HG03066 (cell line): ENCODE measurements around the gene MFRP.

Experiments
- ATAC-seq: cut with Tn5 transposase; IDR thresholded peaks from one replicate; pipeline ENCODE4 v1.9.1; 2021; ENCODE audit warnings: low read depth; ENCODE audit not compliant: unreplicated experiment

MFRP gene

GRCh38 chr11:119299416-119299815, 47.1 kb downstream of the MFRP start:
- ATAC-seq, result no peak

- ATAC-seq, result no peak
Measured at GRCh38 chr11:119298726-119299125, 47.8 kb downstream of the MFRP start.

- ATAC-seq, result no peak
Measured at GRCh38 chr11:119297938-119298337, 48.6 kb downstream of the MFRP start.

GRCh38 chr11:119295178-119295577, 51.3 kb downstream of the MFRP start:
- no peak for ATAC-seq

GRCh38 chr11:119293461-119293860, 53.0 kb downstream of the MFRP start:
- ATAC-seq, result no peak

GRCh38 chr11:119290894-119291497, 55.5 kb downstream of the MFRP start:
- no peak for ATAC-seq
